ENCODE measurements around the gene PROM1.

Gene PROM1

DNA sequence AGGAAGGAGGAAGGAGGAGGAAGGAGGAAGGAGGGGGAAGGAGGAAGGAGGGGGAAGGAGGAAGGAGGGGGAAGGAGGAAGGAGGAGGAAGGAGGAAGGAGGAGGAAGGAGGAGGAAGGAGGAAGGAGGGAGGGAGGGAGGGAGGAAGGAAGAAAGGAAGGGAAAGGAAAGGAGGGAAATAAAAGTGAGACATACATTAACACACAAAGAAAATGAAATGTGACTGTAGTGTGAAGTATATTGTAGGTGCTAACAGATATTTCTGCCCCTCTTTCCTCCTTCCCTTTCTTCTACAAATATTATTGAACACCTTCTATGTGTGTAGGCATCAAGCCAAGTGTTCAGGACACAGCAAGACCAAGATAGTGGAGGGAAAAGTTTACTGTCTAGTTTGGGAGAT lies 26.4 kb upstream of the PROM1 start:
- Histone ChIP-seq H3K4me3 (ENCODE audit: low read depth, low read length) (no peak overlapping the region), H3K79me2 (ENCODE audit: control insufficient read depth, insufficient read depth, low read length, unreplicated experiment) (no peaks in the 10 kb centered on the region), H3K4me1 (ENCODE audit: control insufficient read depth, insufficient read depth, low read length, unreplicated experiment) (no peaks in the 10 kb centered on the region), H3K27me3 (ENCODE audit: insufficient read depth, low read length) (peaks cover 82% of the 10 kb centered on the region), H3K27ac (ENCODE audit: low read depth, low read length) (no peak overlapping the region), H2AFZ (ENCODE audit: low read length, unreplicated experiment) (no peak overlapping the region), H3K36me3 (ENCODE audit: insufficient read depth, low read length) (no peaks in the 10 kb centered on the region)

DNA sequence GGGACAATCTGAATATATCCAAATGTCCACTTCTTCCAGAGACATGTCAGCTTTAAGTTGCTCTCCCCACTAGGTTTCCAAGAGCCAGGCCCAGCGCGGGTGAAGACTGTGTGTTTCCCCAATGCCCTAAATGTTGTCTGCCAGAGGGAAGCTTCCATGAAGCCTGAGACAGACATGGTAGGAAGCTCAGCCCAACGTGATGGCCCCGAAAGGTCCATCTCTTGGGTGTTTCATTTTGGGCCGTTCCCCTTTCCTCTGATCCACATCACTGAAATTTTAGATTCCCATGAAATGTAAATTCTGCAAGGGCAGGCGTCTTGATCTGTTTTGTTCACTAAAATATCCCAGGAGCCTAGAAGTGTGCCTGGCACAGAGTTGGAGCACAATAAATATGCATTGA lies 25.4 kb upstream of the PROM1 start:
- Histone ChIP-seq H3K27me3 (ENCODE audit: insufficient read depth, low read length) (peaks cover 82% of the 10 kb centered on the region), H3K27ac (ENCODE audit: low read depth, low read length) (no peak overlapping the region), H3K79me2 (ENCODE audit: control insufficient read depth, insufficient read depth, low read length, unreplicated experiment) (no peaks in the 10 kb centered on the region), H3K4me1 (ENCODE audit: control insufficient read depth, insufficient read depth, low read length, unreplicated experiment) (no peaks in the 10 kb centered on the region), H2AFZ (ENCODE audit: low read length, unreplicated experiment) (no peak overlapping the region), H3K4me3 (ENCODE audit: low read depth, low read length) (no peak overlapping the region), H3K36me3 (ENCODE audit: insufficient read depth, low read length) (no peaks in the 10 kb centered on the region)

DNA sequence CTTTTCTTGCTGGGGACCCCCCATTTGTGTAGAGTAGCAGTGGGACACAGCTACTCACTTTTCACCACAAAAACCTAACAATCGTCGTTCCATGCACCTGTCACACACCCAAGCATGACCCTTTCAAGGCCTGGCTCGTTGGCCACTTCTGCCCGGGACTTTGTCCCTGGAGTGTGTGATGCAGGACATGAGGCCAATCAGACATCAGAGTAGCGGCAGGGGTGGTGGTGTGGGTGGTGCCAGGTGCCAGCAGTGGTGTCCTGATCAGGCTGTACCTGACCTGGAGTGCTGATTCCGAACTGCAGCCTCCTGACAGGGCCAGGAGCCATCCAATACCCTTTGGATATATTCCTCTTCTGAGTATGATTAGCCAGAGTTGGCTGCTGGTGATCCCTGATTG lies 23.1 kb upstream of the PROM1 start:
- Histone ChIP-seq H3K27ac (ENCODE audit: low read depth, low read length) (no peak overlapping the region), H3K4me1 (ENCODE audit: control insufficient read depth, insufficient read depth, low read length, unreplicated experiment) (no peaks in the 10 kb centered on the region), H3K36me3 (ENCODE audit: insufficient read depth, low read length) (no peaks in the 10 kb centered on the region), H2AFZ (ENCODE audit: low read length, unreplicated experiment) (no peak overlapping the region), H3K27me3 (ENCODE audit: insufficient read depth, low read length) (peaks cover 87% of the 10 kb centered on the region), H3K4me3 (ENCODE audit: low read depth, low read length) (no peak overlapping the region), H3K79me2 (ENCODE audit: control insufficient read depth, insufficient read depth, low read length, unreplicated experiment) (no peaks in the 10 kb centered on the region)

DNA sequence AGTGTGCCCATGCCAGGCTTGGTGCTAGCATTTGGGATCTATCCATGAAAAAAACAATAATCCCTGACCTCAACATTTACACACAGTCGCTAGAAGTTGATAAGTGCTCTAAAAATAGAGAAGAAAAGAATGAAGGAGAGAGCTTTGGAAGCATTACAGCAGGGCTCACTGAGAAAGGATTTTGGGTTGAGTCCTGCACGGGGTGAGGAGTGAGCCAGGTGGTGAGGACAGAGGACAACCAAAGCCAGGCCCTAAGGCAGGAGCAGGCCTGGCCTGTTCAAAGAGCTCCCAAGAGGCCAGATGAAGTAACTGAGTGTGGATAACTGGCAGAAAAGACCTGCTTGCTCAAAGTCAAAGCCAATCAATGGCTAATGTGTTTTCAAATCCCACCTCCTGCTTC lies 20.7 kb upstream of the PROM1 start:
- Histone ChIP-seq H3K79me2 (ENCODE audit: control insufficient read depth, insufficient read depth, low read length, unreplicated experiment) (no peaks in the 10 kb centered on the region), H3K4me1 (ENCODE audit: control insufficient read depth, insufficient read depth, low read length, unreplicated experiment) (no peaks in the 10 kb centered on the region), H3K27ac (ENCODE audit: low read depth, low read length) (no peak overlapping the region)

DNA sequence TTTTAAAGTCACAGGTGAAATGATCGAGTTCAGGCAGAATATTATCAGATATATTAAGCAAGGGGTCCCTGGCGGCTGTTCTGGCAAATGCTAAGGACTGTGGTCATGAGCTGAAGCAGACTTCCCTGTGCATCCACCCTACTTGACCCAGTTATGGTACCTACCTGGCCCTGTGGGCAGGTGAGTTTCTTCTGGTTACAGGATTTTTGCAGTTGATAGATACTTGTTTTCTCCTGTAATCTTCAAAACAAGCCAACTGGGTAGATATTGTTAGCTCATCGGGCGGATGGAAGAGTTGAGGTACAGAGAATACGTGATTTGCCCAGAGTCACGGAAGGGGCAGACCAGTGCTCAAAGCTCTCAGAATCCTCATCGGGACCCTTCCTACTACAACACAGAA lies 18.5 kb upstream of the PROM1 start:
- Histone ChIP-seq H3K4me3 (ENCODE audit: low read depth, low read length) (no peak overlapping the region), H3K27ac (ENCODE audit: low read depth, low read length) (no peak overlapping the region), H3K36me3 (ENCODE audit: insufficient read depth, low read length) (no peaks in the 10 kb centered on the region), H2AFZ (ENCODE audit: low read length, unreplicated experiment) (no peak overlapping the region), H3K4me1 (ENCODE audit: control insufficient read depth, insufficient read depth, low read length, unreplicated experiment) (no peaks in the 10 kb centered on the region), H3K79me2 (ENCODE audit: control insufficient read depth, insufficient read depth, low read length, unreplicated experiment) (no peaks in the 10 kb centered on the region), H3K27me3 (ENCODE audit: insufficient read depth, low read length) (peaks cover 84% of the 10 kb centered on the region)

More for the DNA sequence above, 20.7 kb upstream of the PROM1 start:
- H3K36me3 ChIP-seq (ENCODE audit: insufficient read depth, low read length): no peaks in the 10 kb centered on the region
- H2AFZ ChIP-seq (ENCODE audit: low read length, unreplicated experiment): no peak overlapping the region
- no peak overlapping the region for H3K4me3 ChIP-seq (ENCODE audit: low read depth, low read length)
- peaks cover 84% of the 10 kb centered on the region for H3K27me3 ChIP-seq (ENCODE audit: insufficient read depth, low read length)

DNA sequence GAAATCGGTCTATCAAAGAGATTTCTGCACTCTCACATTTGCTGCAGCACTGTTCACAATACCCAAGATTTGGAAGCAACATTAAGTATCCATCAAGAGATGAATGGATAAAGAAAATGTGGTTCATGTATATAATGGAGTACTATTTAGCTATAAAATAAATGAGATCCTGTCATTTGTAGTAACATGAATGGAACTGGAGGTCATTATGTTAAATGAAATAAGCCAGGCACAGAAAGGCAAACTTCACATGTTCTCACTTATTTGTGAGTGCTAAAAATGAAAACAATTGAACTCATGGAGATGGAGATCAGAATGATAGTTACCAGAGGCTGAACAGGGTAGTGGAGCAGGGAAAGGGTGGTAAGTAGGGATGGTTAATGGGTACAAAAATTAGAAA lies 17.0 kb upstream of the PROM1 start:
- no peak overlapping the region for H2AFZ ChIP-seq (ENCODE audit: low read length, unreplicated experiment)
- no peaks in the 10 kb centered on the region for H3K79me2 ChIP-seq (ENCODE audit: control insufficient read depth, insufficient read depth, low read length, unreplicated experiment)

DNA sequence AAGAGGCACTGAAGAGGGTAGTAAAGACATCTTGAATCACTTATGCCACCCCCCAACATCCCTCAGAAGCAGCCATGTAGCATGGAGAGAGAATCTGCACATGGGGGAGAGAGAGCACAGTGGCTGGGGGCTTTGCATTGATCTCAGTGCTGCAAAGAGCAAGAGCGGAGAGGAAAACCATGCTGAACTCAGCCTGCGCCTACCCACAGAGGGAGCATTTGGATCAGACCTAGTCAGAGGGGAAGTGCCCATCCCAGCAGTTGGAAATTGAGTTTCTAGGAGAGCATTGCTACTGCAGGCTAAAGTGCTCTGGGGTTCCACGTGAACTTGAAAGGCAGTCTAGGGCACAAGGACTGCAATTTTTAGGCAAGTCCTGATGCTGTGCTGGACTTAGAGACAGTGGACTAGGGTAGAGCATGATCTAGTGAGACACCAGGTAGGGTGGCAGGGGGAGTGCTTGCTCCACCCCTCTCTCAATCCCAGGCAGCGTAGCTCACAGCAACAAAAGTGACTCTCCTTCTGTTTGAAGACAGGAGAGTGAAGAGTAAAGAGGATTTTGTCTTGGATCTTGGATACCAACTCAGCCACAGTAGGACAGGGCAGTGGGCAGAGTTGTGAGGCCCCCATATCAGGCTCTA lies 9.0 kb upstream of the PROM1 start:
- no peaks in the 10 kb centered on the region for H3K4me1 ChIP-seq (ENCODE audit: control insufficient read depth, insufficient read depth, low read length, unreplicated experiment)
- H3K36me3 ChIP-seq (ENCODE audit: insufficient read depth, low read length): no peaks in the 10 kb centered on the region
- no peak overlapping the region for H3K27ac ChIP-seq (ENCODE audit: low read depth, low read length)
- no peak overlapping the region for H3K4me3 ChIP-seq (ENCODE audit: low read depth, low read length)
- no peaks in the 10 kb centered on the region for H3K79me2 ChIP-seq (ENCODE audit: control insufficient read depth, insufficient read depth, low read length, unreplicated experiment)
- no peak overlapping the region for H2AFZ ChIP-seq (ENCODE audit: low read length, unreplicated experiment)
- H3K27me3 ChIP-seq (ENCODE audit: insufficient read depth, low read length): peaks cover 98% of the 10 kb centered on the region

More for the DNA sequence above, 17.0 kb upstream of the PROM1 start:
- no peaks in the 10 kb centered on the region for H3K36me3 ChIP-seq (ENCODE audit: insufficient read depth, low read length)
- H3K27ac ChIP-seq (ENCODE audit: low read depth, low read length): no peak overlapping the region
- no peak overlapping the region for H3K4me3 ChIP-seq (ENCODE audit: low read depth, low read length)
- H3K4me1 ChIP-seq (ENCODE audit: control insufficient read depth, insufficient read depth, low read length, unreplicated experiment): no peaks in the 10 kb centered on the region
- peaks cover 86% of the 10 kb centered on the region for H3K27me3 ChIP-seq (ENCODE audit: insufficient read depth, low read length)

DNA sequence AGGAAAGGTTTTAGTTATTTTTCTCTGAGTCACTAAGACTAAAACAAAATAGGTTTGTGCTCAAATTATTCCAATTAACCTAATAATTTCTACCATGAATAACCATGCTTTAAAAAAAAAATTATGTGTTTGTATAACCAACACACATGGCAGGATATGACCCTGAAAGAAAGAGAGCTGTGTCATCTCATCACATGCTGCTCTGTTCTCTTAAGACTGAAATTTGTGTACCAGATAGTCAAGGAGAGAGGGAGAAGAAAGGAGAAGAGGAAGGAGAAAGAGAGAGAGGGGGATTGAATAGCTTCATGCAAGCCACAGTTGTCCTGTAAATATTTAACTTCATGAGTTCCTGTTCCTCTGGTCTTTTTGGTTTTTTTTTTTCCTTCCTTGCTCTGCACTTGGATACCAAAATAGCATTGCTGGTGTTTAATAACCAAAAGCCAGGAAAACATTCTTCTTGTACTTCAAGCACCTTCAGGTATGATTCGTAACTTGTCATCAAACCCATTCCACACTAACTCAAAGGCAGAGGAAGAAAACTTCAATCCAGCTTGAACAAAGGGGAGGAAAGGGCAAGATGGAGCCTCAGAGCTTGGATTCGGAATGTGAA lies 6.4 kb upstream of the PROM1 start:
- Histone ChIP-seq H3K4me1 (ENCODE audit: control insufficient read depth, insufficient read depth, low read length, unreplicated experiment) (no peaks in the 10 kb centered on the region), H3K27ac (ENCODE audit: low read depth, low read length) (no peak overlapping the region), H2AFZ (ENCODE audit: low read length, unreplicated experiment) (no peak overlapping the region), H3K4me3 (ENCODE audit: low read depth, low read length) (no peak overlapping the region), H3K27me3 (ENCODE audit: insufficient read depth, low read length) (peaks cover 99% of the 10 kb centered on the region), H3K36me3 (ENCODE audit: insufficient read depth, low read length) (no peaks in the 10 kb centered on the region), H3K79me2 (ENCODE audit: control insufficient read depth, insufficient read depth, low read length, unreplicated experiment) (no peaks in the 10 kb centered on the region)

DNA sequence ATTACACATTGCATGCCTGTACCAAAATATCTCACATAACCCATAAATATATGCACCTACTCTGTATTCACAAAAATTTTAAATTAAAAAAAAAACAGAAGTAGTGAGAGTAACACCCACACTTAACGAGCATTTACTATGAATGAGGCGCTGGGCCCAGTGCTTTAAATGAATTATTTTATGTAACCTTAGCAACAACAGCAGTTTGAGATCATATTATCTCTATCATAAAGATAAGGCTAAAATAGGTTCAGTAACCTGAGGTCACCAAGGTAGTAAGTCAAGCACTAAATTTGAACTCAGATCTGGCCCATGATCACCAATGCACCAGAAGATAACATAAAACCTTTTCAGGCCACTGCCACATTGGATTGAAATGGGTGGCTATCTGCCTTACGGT lies 5.3 kb upstream of the PROM1 start:
- Histone ChIP-seq H3K4me3 (ENCODE audit: low read depth, low read length) (no peak overlapping the region), H3K27ac (ENCODE audit: low read depth, low read length) (no peak overlapping the region), H2AFZ (ENCODE audit: low read length, unreplicated experiment) (no peak overlapping the region), H3K4me1 (ENCODE audit: control insufficient read depth, insufficient read depth, low read length, unreplicated experiment) (no peaks in the 10 kb centered on the region), H3K79me2 (ENCODE audit: control insufficient read depth, insufficient read depth, low read length, unreplicated experiment) (no peaks in the 10 kb centered on the region), H3K36me3 (ENCODE audit: insufficient read depth, low read length) (no peaks in the 10 kb centered on the region), H3K27me3 (ENCODE audit: insufficient read depth, low read length) (peaks cover 99% of the 10 kb centered on the region)

DNA sequence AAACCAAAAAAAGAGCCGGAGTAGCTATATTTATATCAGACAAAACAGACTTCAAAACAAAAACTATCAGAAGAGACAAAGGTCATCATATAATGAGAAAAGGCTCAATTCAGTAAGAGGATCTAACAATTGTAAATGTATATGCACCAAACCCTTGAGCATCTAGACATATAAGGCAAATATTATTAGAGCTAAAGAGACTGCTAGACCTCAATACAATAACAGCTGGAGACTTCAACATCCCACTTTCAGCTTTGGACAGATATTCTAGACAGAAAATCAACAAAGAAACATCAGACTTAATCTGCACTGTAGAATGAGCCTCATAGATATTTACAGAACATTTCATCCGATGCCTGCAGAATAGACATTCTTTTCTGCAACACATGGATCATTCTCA lies 4.8 kb upstream of the PROM1 start:
- H3K36me3 ChIP-seq (ENCODE audit: insufficient read depth, low read length): no peaks in the 10 kb centered on the region
- H3K27me3 ChIP-seq (ENCODE audit: insufficient read depth, low read length): peaks cover 100% of the 10 kb centered on the region
- H2AFZ ChIP-seq (ENCODE audit: low read length, unreplicated experiment): no peak overlapping the region
- H3K4me1 ChIP-seq (ENCODE audit: control insufficient read depth, insufficient read depth, low read length, unreplicated experiment): no peaks in the 10 kb centered on the region
- no peak overlapping the region for H3K27ac ChIP-seq (ENCODE audit: low read depth, low read length)
- no peaks in the 10 kb centered on the region for H3K79me2 ChIP-seq (ENCODE audit: control insufficient read depth, insufficient read depth, low read length, unreplicated experiment)
- no peak overlapping the region for H3K4me3 ChIP-seq (ENCODE audit: low read depth, low read length)

DNA sequence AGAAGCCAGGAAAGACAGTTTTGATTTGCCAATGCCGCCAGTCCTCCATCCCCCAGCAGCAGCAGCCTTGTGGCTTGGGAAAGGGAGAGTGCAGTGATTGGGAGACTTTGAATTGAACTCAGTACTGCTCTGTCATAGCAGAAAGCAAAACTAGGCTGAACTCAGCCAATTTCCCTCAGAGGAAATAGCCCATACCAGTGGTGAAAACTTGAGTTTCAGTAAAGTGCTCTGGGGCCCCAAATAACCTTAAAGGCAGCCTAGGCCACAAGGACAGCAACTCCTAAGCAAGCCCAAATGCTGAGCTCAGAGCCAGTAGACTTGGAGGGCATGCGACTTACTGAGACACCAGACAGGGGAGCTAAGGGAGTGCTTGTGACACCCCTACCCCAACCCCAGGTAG lies 2.0 kb upstream of the PROM1 start:
- H3K4me3 ChIP-seq (ENCODE audit: low read depth, low read length): no peak overlapping the region
- H3K27me3 ChIP-seq (ENCODE audit: insufficient read depth, low read length): peaks cover 95% of the 10 kb centered on the region
- H2AFZ ChIP-seq (ENCODE audit: low read length, unreplicated experiment): no peak overlapping the region
- no peaks in the 10 kb centered on the region for H3K79me2 ChIP-seq (ENCODE audit: control insufficient read depth, insufficient read depth, low read length, unreplicated experiment)
- peaks cover 6% of the 10 kb centered on the region for H3K4me1 ChIP-seq (ENCODE audit: control insufficient read depth, insufficient read depth, low read length, unreplicated experiment)
- H3K36me3 ChIP-seq (ENCODE audit: insufficient read depth, low read length): no peaks in the 10 kb centered on the region
- no peak overlapping the region for H3K27ac ChIP-seq (ENCODE audit: low read depth, low read length)

Measured in ACC112 (cell line).